ENCODE data around the gene EIPR1.

The EIPR1 gene

GRCh38 chr2:3188405-3188946 is 189.1 kb downstream of the EIPR1 start:
- no peak overlapping the region for H3K27ac Mint-ChIP-seq
- TF ChIP-seq CTCF (IDR thresholded peaks at IDR 0.05; ENCODE audit: unreplicated experiment in 3 of 3): no peak
- peaks cover 3% of the 10 kb centered on the region for H3K4me1 Mint-ChIP-seq
- no peak overlapping the region for H3K4me3 Mint-ChIP-seq
- H3K27me3 Mint-ChIP-seq (ENCODE audit: low read depth): no peaks in the 10 kb centered on the region
- no peaks in the 10 kb centered on the region for H3K9me3 Mint-ChIP-seq
- H3K36me3 Mint-ChIP-seq (ENCODE audit: low read depth): peaks cover 18% of the 10 kb centered on the region

- H3K36me3 Mint-ChIP-seq (ENCODE audit: low read depth): peaks cover 18% of the 10 kb centered on the region
- H3K4me3 Mint-ChIP-seq: no peak overlapping the region
- TF ChIP-seq CTCF (IDR thresholded peaks at IDR 0.05; ENCODE audit: unreplicated experiment in 3 of 3): no peak
- no peaks in the 10 kb centered on the region for H3K9me3 Mint-ChIP-seq
- H3K27ac Mint-ChIP-seq: no peak overlapping the region
- no peaks in the 10 kb centered on the region for H3K4me1 Mint-ChIP-seq
- H3K27me3 Mint-ChIP-seq (ENCODE audit: low read depth): no peaks in the 10 kb centered on the region
These were observed 190.2 kb downstream of the EIPR1 start for GRCh38 chr2:3187467-3187866.

- no peak overlapping the region for H3K4me3 Mint-ChIP-seq
- H3K9me3 Mint-ChIP-seq: no peaks in the 10 kb centered on the region
- no peak for TF ChIP-seq CTCF (IDR thresholded peaks at IDR 0.05; ENCODE audit: unreplicated experiment in 3 of 3)
- H3K27ac Mint-ChIP-seq: no peak overlapping the region
- peaks cover 24% of the 10 kb centered on the region for H3K36me3 Mint-ChIP-seq (ENCODE audit: low read depth)
- no peaks in the 10 kb centered on the region for H3K4me1 Mint-ChIP-seq
- no peaks in the 10 kb centered on the region for H3K27me3 Mint-ChIP-seq (ENCODE audit: low read depth)
These were observed 190.9 kb downstream of the EIPR1 start for GRCh38 chr2:3186766-3187165.

GRCh38 chr2:3185910-3186309 is 191.7 kb downstream of the EIPR1 start:
- Mint-ChIP-seq H3K27ac (no peak overlapping the region), H3K36me3 (ENCODE audit: low read depth) (peaks cover 31% of the 10 kb centered on the region), H3K4me3 (no peak overlapping the region), H3K9me3 (peaks cover 3% of the 10 kb centered on the region), H3K27me3 (ENCODE audit: low read depth) (no peaks in the 10 kb centered on the region), H3K4me1 (no peaks in the 10 kb centered on the region)
- TF ChIP-seq CTCF (IDR thresholded peaks at IDR 0.05; ENCODE audit: unreplicated experiment in 3 of 3): no peak

GRCh38 chr2:3185256-3185655 is 192.4 kb downstream of the EIPR1 start:
- H3K9me3 Mint-ChIP-seq: peaks cover 10% of the 10 kb centered on the region
- no peaks in the 10 kb centered on the region for H3K27me3 Mint-ChIP-seq (ENCODE audit: low read depth)
- H3K4me3 Mint-ChIP-seq: no peak overlapping the region
- TF ChIP-seq CTCF (IDR thresholded peaks at IDR 0.05; ENCODE audit: unreplicated experiment in 3 of 3): no peak
- H3K4me1 Mint-ChIP-seq: no peaks in the 10 kb centered on the region
- peaks cover 37% of the 10 kb centered on the region for H3K36me3 Mint-ChIP-seq (ENCODE audit: low read depth)
- no peak overlapping the region for H3K27ac Mint-ChIP-seq

GRCh38 chr2:3184167-3184566 is 193.5 kb downstream of the EIPR1 start:
- Mint-ChIP-seq H3K36me3 (ENCODE audit: low read depth) (peaks cover 38% of the 10 kb centered on the region), H3K27me3 (ENCODE audit: low read depth) (no peaks in the 10 kb centered on the region), H3K27ac (no peak overlapping the region), H3K4me1 (no peaks in the 10 kb centered on the region), H3K4me3 (no peak overlapping the region), H3K9me3 (peaks cover 11% of the 10 kb centered on the region)
- no peak for TF ChIP-seq CTCF (IDR thresholded peaks at IDR 0.05; ENCODE audit: unreplicated experiment in 3 of 3)
